ENCODE results near the gene SERGEF. TPM values are rescaled to one million over a fixed set of nuclear protein-coding genes. Genes with fewer than 3 reads are reported as not detected.

Gene SERGEF
- total RNA-seq, 1 experiment from 2014 or later = 31.4 TPM

GRCh38 chr11:17763244-17763643 is 249.6 kb downstream of the SERGEF start:
- Mint-ChIP-seq H3K36me3 (ENCODE audit: insufficient read depth in 1 of 3, low read depth in 3 of 3) (no peaks in the 10 kb centered on the region), H3K27ac (no peak overlapping the region), H3K4me1 (peaks cover 2 to 12% of the 10 kb centered on the region in 2 experiments; a peak in 3 of 4 replicates), H3K9me3 (no peaks in the 10 kb centered on the region; a peak in 2 of 5 replicates), H3K27me3 (ENCODE audit: low read depth) (peaks cover 6% of the 10 kb centered on the region), H3K4me3 (no peak overlapping the region)
- Histone ChIP-seq H2BK120ac (ENCODE audit: low read depth, low read length, poor library complexity, severe bottlenecking) (no peak overlapping the region), H2AFZ (ENCODE audit: low read length) (no peak overlapping the region), H4K20me1 (ENCODE audit: control insufficient read depth, insufficient read depth, insufficient read length) (no peaks in the 10 kb centered on the region), H2BK15ac (ENCODE audit: low read depth, low read length) (no peak overlapping the region), H3K14ac (ENCODE audit: insufficient read depth, low read length) (no peak overlapping the region), H4K91ac (ENCODE audit: insufficient read length, low read depth, low read length) (no peak overlapping the region), H2BK20ac (ENCODE audit: low read depth, low read length, poor library complexity, severe bottlenecking) (no peak overlapping the region), H3K4ac (ENCODE audit: low read depth, low read length) (no peak overlapping the region), H4K8ac (replicated peaks; ENCODE audit: insufficient read length, low read depth, low read length) (no peak overlapping the region), H3K79me1 (ENCODE audit: insufficient read depth, low read depth, low read length, poor library complexity, severe bottlenecking) (no peaks in the 10 kb centered on the region), H3K18ac (ENCODE audit: insufficient read length, low read depth, low read length) (no peak overlapping the region), H3K56ac (ENCODE audit: insufficient read length, low read depth, low read length) (no peak overlapping the region), H3K79me2 (ENCODE audit: insufficient read depth, low read length) (no peaks in the 10 kb centered on the region), H3K23ac (ENCODE audit: insufficient read length, low read depth, low read length) (no peak overlapping the region), H2AK5ac (ENCODE audit: insufficient read length, low read length) (no peak overlapping the region), H3K9me3 (ENCODE audit: control insufficient read depth, low read depth, low read length) (no peaks in the 10 kb centered on the region), H3K23me2 (ENCODE audit: insufficient read length, low read depth, low read length, poor library complexity, severe bottlenecking) (no peaks in the 10 kb centered on the region), H2BK12ac (ENCODE audit: insufficient read length, low read depth, low read length) (no peak overlapping the region), H3K27me3 (ENCODE audit: insufficient read depth, low read length) (no peaks in the 10 kb centered on the region), H3K4me2 (ENCODE audit: insufficient read depth, insufficient read length, low read length) (no peak overlapping the region), H3T11ph (ENCODE audit: low read length) (no peak overlapping the region), H3K4me1 (ENCODE audit: insufficient read depth, low read length) (no peaks in the 10 kb centered on the region), H3K27ac (ENCODE audit: insufficient read length, low read depth, low read length) (no peak overlapping the region), H2BK5ac (ENCODE audit: insufficient read length, low read length) (no peak overlapping the region), H4K5ac (ENCODE audit: insufficient read length, low read depth, low read length) (no peak overlapping the region), H3K9ac (ENCODE audit: extremely low read depth, insufficient read length, low read length) (no peak overlapping the region)
- TF ChIP-seq CTCF (conservative IDR thresholded peaks at IDR 0.05) = no peak
- no CpG with 5 or more reads among the region's 7 CpGs for WGBS (ENCODE audit: extremely low coverage, insufficient read length, low lambda C conversion rate)
- no peak for DNase-seq
